Measurements from ENCODE around the gene DOCK11. TPM values are rescaled to one million over a fixed set of nuclear protein-coding genes. Genes with fewer than 3 reads are reported as not detected.

DOCK11 gene
- total RNA-seq, 1 experiment from 2014 or later: 2.7 TPM

DNA sequence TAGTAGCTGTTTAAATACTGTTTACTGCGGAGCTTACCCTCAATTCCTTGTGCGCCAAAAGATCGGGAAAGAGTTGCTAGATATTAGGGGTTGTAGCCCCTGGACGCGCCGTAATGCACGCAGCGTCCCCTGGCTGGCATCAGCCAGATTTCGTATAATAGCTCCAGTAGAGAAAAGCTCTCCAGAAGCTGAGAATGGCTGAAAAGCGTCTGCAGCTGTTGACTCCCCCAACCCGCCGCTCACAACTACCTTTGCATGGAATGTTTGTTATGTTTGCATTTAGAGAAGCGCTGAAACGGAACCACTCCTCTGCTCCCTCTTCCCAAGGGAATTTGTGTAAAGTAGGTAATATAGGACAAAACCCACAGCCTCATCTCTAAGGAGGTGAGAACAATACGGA, 3.7 kb downstream of the DOCK11 start:
- POLR2A ChIA-PET: no interaction called here

DNA sequence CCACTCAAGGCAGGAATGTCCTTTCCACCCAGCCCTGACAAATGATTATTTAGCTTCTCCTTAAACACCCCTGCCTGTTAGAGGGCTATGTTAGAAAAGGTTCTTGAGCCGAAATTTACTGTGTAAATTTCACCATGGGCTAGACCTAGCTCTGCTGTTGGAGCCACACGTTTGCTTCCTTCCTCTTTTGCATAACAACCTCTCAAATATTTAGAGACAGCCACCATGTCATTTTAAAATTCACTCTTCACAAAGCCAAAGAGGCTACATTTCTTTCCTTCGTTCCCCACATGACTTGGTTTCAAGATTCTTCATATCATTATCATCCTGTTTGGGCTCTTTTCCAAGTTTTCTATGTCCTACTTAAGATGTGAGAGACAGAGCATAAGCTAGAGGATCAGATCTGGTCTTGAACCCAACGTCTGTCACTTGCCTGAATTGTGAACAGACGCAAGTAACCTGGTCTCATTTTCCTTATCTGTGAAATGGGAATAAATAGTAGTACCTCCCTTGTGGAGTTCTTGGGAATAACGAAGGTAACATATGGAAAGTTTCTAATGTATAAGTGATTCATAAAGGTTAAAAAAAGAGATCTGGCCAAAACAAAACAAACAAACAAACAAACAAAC, 6.7 kb downstream of the DOCK11 start:
- H3K27me3 Mint-ChIP-seq (ENCODE audit: insufficient read depth, unreplicated experiment): no peaks in the 10 kb centered on the region
- BruUV-seq (replicated peaks): no TSS peak
- H3K27ac Mint-ChIP-seq (ENCODE audit: unreplicated experiment): no peak overlapping the region
- intact Hi-C loops (cut with micrococcal nuclease; ENCODE audit: unreplicated experiment): no loop called here
- DNase-seq: no peak
- POLR2A ChIA-PET: no interaction called here
- CTCF ChIA-PET: no interaction called here
- no peak overlapping the region for H3K4me3 ChIP-seq (ENCODE audit: low read depth, low read length)
- H3K9me3 ChIP-seq: no peaks in the 10 kb centered on the region
- H3K27me3 ChIP-seq (replicated peaks; ENCODE audit: control insufficient read depth, insufficient read depth, low read length): no peaks in the 10 kb centered on the region
- no peak overlapping the region for H3K4me3 Mint-ChIP-seq (ENCODE audit: unreplicated experiment)
- H3K36me3 ChIP-seq (ENCODE audit: control insufficient read depth, insufficient read depth, low read length): no peaks in the 10 kb centered on the region
- H3K4me1 Mint-ChIP-seq (ENCODE audit: low read depth, unreplicated experiment): no peaks in the 10 kb centered on the region
- no peaks in the 10 kb centered on the region for H3K9me3 Mint-ChIP-seq (ENCODE audit: unreplicated experiment)
- H3K4me1 ChIP-seq: 0 out of 2 replicates have a peak, but pooled peaks cover 3% of the 10 kb centered on the region
- TF ChIP-seq, protein P1, sequence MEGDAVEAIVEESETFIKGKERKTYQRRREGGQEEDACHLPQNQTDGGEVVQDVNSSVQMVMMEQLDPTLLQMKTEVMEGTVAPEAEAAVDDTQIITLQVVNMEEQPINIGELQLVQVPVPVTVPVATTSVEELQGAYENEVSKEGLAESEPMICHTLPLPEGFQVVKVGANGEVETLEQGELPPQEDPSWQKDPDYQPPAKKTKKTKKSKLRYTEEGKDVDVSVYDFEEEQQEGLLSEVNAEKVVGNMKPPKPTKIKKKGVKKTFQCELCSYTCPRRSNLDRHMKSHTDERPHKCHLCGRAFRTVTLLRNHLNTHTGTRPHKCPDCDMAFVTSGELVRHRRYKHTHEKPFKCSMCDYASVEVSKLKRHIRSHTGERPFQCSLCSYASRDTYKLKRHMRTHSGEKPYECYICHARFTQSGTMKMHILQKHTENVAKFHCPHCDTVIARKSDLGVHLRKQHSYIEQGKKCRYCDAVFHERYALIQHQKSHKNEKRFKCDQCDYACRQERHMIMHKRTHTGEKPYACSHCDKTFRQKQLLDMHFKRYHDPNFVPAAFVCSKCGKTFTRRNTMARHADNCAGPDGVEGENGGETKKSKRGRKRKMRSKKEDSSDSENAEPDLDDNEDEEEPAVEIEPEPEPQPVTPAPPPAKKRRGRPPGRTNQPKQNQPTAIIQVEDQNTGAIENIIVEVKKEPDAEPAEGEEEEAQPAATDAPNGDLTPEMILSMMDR (IDR thresholded peaks at IDR 0.05; ENCODE audit: insufficient read depth in 1 of 2, low read depth in 1 of 2, low read length in 1 of 2, severe bottlenecking in 1 of 2, unreplicated experiment in 1 of 2): no peak
- H3K36me3 Mint-ChIP-seq (ENCODE audit: insufficient read depth, unreplicated experiment): no peaks in the 10 kb centered on the region

More for the DNA sequence above, 3.7 kb downstream of the DOCK11 start:
- intact Hi-C loops (cut with micrococcal nuclease; ENCODE audit: unreplicated experiment): no loop called here
- H3K4me1 Mint-ChIP-seq (ENCODE audit: low read depth, unreplicated experiment): no peaks in the 10 kb centered on the region
- no peak overlapping the region for H3K4me3 ChIP-seq (ENCODE audit: low read depth, low read length)
- no peaks in the 10 kb centered on the region for H3K9me3 Mint-ChIP-seq (ENCODE audit: unreplicated experiment)
- H3K27me3 ChIP-seq (replicated peaks; ENCODE audit: control insufficient read depth, insufficient read depth, low read length): no peaks in the 10 kb centered on the region
- 0 out of 2 replicates have a peak, but pooled peaks cover 6% of the 10 kb centered on the region for H3K4me1 ChIP-seq
- peak overlapping the region; percentile 51 for H3K4me3 Mint-ChIP-seq (ENCODE audit: unreplicated experiment)
- H3K27me3 Mint-ChIP-seq (ENCODE audit: insufficient read depth, unreplicated experiment): no peaks in the 10 kb centered on the region
- DNase-seq: no peak
- H3K27ac Mint-ChIP-seq (ENCODE audit: unreplicated experiment): no peak overlapping the region
- no TSS peak for BruUV-seq (replicated peaks)
- TF ChIP-seq, protein P1 (IDR thresholded peaks at IDR 0.05; ENCODE audit: insufficient read depth in 1 of 2, low read depth in 1 of 2, low read length in 1 of 2, severe bottlenecking in 1 of 2, unreplicated experiment in 1 of 2): no peak
- CTCF ChIA-PET: interaction anchor here (1.3 kb wide), 1 partner anchor 40 kb away, joined by 9 read pairs; no protein-coding TSS in a partner anchor
- no peaks in the 10 kb centered on the region for H3K9me3 ChIP-seq
- no peaks in the 10 kb centered on the region for H3K36me3 ChIP-seq (ENCODE audit: control insufficient read depth, insufficient read depth, low read length)
- no peaks in the 10 kb centered on the region for H3K36me3 Mint-ChIP-seq (ENCODE audit: insufficient read depth, unreplicated experiment)

DNA sequence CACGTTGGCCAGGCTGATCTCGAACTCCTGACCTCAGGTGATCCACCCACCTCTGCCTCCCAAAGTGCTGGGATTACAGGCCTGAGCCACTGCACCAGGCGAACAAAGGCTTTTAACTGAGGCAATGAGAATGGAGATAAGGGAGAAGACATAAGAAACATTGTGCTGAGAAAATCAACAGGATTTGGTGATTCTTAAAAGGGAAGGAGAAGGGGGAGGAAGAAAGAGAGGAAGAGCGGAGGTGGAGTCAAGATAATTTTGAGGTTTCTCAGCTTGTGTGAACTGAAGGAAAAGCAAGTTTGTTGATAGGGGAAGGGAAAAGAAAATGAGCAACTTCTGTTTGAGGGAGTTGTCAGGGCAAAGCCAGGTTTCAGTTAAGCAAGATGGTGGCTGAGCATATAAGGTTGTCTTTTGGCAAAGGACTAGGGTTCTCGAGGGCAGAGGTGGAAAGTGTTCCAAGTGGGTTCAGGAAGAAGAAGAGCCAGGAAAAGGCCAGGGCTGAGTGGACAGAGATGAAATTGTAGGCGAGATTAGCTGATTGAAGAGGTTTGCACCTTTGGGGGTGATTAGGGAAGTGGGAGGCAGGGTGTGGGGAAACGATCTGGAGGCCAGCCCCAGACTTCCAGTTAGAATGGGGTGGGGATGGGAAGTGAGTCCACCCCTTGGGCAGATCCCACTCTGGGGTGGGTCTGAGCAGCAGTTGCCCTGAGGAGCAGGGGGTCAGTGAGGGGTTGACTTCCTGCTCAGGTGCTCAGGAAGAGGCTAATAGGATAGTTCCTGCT, 7.8 kb downstream of the DOCK11 start:
- Mint-ChIP-seq H3K27me3 (ENCODE audit: insufficient read depth, unreplicated experiment) (no peaks in the 10 kb centered on the region), H3K36me3 (ENCODE audit: insufficient read depth, unreplicated experiment) (no peaks in the 10 kb centered on the region), H3K27ac (ENCODE audit: unreplicated experiment) (no peak overlapping the region), H3K9me3 (ENCODE audit: unreplicated experiment) (no peaks in the 10 kb centered on the region), H3K4me3 (ENCODE audit: unreplicated experiment) (no peak overlapping the region), H3K4me1 (ENCODE audit: low read depth, unreplicated experiment) (no peaks in the 10 kb centered on the region)
- Histone ChIP-seq H3K27me3 (replicated peaks; ENCODE audit: control insufficient read depth, insufficient read depth, low read length) (no peaks in the 10 kb centered on the region), H3K4me3 (ENCODE audit: low read depth, low read length) (no peak overlapping the region), H3K4me1 (no peaks in the 10 kb centered on the region), H3K36me3 (ENCODE audit: control insufficient read depth, insufficient read depth, low read length) (no peaks in the 10 kb centered on the region), H3K9me3 (no peaks in the 10 kb centered on the region)
- POLR2A ChIA-PET: no interaction called here
- no TSS peak for BruUV-seq (replicated peaks)
- no peak for DNase-seq
- CTCF ChIA-PET: no interaction called here
- intact Hi-C loops (cut with micrococcal nuclease; ENCODE audit: unreplicated experiment): no loop called here
- TF ChIP-seq, protein P1 (IDR thresholded peaks at IDR 0.05; ENCODE audit: insufficient read depth in 1 of 2, low read depth in 1 of 2, low read length in 1 of 2, severe bottlenecking in 1 of 2, unreplicated experiment in 1 of 2): no peak
